C1 segment of cervical spinal cord (tissue), 14 donors: ENCODE results near the gene ZMYND12.
A peak's percentile ranks its signal among the peaks of the same experiment; 100 is the strongest.
"Not testable (repeated sequence)": the region's sequence is repeated elsewhere in the genome, so short reads cannot be mapped to it uniquely, and the experiment has no call there.

Source experiments
- DNase-seq, 14 donors: peaks; one replicate each; lab custom pipeline; 2025; lab: John Stamatoyannopoulos, UW

ZMYND12 gene

DNA sequence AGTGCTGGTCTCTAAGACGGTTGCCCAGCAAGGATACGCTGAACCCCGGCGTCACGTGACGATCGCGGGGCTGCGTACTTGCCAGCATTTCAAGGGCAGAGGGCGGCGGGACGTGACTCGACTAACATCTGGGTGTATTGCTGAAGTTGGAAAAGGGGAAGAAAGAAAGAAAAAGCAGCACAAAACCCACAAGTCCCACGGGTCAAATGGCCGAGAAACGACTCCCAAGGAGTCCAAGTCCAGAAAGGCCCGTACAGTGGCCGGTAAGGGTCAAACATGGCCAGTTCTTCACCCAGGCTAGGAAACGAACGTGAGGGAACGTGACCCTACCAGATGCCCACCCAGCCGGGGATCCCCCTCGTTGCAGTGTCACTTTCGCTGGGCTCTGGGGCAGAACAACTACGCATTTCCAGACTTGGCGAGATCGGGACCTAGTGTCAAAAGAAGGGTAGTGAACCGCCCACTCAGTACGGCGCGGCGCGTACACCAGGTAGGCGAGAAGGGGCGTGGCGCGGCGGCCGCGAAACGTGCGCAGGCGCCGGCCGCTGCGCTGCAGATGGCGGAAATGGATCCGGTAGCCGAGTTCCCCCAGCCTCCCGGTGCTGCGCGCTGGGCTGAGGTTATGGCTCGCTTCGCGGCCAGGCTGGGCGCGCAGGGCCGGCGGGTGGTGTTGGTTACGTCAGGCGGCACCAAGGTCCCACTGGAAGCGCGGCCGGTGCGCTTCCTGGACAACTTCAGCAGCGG, at the start of gene ZMYND12, which contains the start of gene PPCS:
TSS of gene ZMYND12 (minus strand) at position 13 of the 744 bp plus-strand sequence. CDS start 25 bp downstream, outside the sequence.
TSS of gene PPCS (plus strand) at position 534 of the 744 bp plus-strand sequence. CDS start at position 557, 23 bp downstream.
- DNase-seq = peak; percentile 35 to 90 (median 82)

DNA sequence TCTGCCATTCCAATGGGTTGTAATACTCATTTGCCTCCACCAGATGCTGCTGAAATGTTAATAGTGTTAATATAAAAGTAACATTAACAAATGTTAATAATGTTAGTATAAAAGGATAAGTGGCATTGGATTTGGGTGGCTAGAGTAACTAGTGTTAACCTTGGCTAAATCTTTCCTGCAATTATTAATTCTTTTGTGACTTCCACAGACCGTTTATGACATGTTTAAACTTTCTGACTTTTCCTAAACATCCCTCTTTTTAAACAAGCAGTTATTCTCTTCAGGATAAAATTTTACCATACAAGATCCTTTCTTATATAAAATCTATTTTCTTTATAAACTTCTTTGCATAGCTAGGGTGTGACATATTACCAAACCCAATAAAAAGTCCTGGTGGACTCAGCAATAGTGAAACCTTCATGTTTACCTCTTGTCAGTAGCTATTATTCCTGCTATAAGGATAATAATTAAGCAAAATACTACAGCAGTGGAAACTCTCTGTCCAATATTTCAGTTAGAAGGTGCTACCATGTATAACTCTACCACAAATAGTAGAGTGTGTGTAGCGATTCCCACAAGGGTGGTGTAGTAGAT, 48.8 kb upstream of the ZMYND12 start:
- DNase-seq = no peak

DNA sequence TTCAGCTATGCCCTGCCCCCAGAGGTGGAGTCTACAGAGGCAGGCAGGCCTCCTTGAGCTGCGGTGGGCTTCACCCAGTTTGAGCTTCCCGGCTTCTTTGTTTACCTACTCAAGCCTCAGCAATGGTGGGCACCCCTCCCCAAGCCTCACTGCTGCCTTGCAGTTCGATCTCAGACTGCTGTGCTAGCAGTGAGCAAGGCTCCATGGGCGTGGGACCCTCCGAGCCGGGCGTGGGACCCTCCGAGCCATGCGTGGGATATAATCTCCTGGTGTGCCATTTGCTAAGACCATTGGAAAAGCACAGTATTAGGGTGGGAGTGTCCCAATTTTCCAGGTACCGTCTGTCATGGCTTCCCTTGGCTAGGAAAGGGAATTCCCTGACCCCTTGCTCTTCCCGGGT, 46.2 kb upstream of the ZMYND12 start:
- not testable (repeated sequence) for DNase-seq

DNA sequence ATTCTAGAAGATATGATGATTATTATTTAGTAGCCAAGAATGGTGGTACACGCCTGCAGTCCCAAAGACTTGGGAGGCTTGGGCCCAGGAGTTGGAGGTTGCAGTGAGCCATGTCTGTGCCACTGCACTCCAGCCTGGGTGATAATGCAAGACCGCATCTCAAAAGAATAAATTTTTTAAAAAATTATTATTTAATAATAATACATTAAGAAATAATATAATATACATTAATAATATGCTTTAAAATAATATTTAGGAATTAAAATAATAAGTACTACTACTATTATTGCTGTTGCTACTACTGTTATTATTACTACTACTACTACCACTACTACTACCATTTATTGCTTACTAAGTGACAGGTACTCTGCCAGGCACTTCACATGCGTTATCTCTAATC, 34.4 kb upstream of the ZMYND12 start:
- no peak for DNase-seq

DNA sequence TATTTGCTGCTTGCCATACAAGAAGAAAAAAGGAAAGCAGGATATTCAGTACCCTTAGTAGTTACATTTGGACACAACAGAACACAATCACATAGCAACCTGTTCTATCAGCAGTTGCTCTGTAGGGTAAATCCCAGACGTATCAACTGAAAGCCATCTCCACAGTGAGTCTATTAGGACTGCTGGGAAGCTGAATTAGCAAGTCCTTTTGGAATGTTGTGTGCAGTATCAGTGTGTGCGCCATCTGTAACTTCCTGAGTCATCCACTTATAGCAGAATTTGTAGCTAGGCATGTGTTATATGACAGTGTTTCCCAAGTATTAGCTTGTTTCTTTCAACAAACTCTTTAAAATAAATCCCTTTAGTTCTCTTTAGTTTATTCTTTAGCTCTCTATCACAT, 28.6 kb upstream of the ZMYND12 start:
- no peak for DNase-seq

DNA sequence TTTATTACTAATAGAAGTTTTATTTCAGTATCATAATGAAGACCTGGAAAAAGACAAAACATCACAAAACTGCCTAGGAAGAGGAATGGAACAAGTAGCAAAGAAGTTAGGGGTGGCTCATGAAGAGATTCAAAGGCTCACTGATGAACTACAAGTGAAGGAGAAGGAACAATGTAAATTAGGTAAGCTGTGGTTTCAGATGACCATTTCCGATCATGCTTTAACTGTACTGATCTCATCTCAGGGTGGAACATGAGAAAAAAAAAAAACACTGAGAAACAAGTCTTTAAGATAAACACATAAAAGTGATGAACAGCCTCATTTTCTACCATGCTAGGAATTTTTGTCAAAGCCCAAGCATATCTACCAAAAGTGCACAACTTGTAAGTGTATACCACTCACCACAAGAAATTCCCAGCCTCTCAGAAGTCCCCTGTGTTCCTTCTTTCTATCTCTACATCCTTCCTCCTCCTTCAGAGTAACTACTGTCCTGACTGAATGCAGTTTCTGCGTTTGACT, 26.9 kb upstream of the ZMYND12 start:
- no peak for DNase-seq

DNA sequence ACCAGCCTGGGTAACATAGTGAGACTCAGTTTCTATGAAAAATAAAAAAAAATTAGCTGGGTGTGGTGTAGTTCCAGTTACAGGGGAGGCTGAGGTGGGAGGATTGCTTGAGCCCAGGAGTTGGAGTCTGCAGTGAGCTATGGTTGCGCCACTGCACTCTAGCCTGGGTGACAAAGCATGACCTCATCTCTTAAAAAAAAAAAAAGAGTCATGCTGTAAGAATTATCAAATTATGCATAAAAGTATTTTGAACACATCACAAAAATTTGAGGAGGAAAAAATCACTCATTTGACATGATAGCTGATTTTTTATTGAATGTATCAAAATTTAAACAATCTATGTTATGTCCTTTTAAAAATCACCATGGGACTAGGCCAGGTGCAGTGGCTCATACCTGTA, 25.1 kb upstream of the ZMYND12 start:
- no peak for DNase-seq

GRCh38 chr1:42479621-42480020, 23.8 kb upstream of the ZMYND12 start:
- DNase-seq = no peak

GRCh38 chr1:42477775-42478174, 22.0 kb upstream of the ZMYND12 start:
- DNase-seq = no peak

DNA sequence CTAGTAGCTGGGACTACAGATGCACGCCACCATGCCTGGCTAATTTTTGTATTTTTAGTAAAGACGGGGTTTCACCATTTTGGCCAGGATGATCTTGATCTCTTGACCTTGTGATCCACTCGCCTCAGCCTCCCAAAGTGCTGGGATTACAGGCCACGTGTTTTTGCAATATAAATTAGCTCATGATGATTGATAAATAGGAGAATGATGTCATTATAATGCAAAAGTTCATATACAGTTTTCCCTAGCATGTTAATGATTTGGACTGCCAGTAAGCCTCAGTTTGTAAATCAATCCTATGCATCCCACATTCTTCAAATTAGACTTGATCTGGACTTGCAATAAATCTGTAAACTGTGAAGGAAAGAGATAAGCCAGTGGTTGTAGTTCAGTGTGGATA, 21.5 kb upstream of the ZMYND12 start:
- not testable (repeated sequence) for DNase-seq

GRCh38 chr1:42476605-42477004, 20.8 kb upstream of the ZMYND12 start:
- DNase-seq = no peak

GRCh38 chr1:42469727-42470126, 13.9 kb upstream of the ZMYND12 start:
- DNase-seq = no peak

DNA sequence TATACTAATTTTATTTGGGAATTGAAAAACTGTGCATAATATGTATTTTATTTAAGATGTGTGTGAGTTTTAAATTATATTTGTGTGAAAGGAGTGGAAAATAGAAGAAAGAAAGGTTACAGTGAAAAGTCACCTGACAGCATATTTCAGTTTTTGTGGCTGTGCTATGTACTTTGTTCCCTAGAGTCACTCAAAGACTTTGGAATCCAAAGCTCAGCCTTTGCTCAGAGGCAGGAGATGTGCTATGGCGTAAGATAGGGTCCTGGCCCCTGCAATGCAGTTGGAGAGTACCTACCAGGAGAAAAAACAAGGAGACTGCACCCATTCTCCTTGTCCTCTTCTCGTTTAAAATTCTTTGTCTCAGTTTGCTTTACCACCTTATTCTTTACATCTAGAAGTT, 10.2 kb upstream of the ZMYND12 start:
- DNase-seq = no peak

- DNase-seq = no peak
These were observed 8.1 kb upstream of the ZMYND12 start for GRCh38 chr1:42463921-42464320.

DNA sequence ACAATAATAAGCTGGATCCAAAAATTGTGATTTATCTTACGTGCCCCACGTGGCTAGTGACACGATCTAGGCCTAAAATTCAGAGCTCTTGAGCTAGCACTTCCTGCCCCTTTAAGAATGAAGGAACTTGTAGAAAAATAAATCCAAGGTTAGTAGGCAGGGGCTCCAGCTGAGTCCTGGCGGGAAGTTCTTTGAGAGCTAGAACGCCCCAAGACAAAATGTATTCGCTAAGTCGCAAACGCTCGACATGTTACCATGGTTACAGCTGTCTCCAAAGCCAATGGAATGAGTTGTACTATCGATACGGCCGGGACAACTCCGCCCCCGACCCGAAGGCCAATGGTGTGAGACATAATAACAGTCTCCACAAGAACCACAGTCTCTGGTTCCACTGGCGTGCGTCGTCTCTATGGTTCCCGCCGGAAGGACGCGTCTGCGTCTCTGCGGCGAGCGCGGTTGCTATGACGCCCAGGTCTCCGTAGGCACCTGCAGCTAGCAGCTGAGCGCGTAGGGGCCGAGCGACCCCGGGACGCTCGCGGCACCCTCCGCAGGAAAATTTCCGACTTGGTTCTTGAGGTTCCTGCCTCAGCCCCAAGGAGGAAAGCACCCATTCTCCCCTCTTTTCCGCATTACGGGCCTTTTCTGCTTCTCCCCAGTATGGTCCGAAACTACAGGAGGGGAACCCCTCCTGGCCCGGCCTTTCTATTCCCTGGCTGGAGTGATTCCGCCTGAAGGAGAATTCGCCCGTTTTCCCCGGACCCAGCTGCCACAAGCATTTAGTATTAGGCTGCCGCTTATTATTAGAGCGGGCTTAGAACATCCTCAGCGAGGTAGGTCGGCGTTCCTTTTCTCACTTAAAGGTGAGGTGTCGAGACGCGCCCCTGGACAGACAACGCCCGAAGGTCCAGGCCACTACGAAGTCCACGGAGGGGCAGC, 7.3 kb upstream of the ZMYND12 start, which contains the start of gene CCDC30:
TSS of gene CCDC30 (plus strand) at position 459 of the 936 bp plus-strand sequence. CDS start 17,266 bp downstream, outside the sequence.
- DNase-seq = peak; percentile 18 to 99 (median 80)

GRCh38 chr1:42461196-42461595, 5.4 kb upstream of the ZMYND12 start:
- DNase-seq = no peak

DNA sequence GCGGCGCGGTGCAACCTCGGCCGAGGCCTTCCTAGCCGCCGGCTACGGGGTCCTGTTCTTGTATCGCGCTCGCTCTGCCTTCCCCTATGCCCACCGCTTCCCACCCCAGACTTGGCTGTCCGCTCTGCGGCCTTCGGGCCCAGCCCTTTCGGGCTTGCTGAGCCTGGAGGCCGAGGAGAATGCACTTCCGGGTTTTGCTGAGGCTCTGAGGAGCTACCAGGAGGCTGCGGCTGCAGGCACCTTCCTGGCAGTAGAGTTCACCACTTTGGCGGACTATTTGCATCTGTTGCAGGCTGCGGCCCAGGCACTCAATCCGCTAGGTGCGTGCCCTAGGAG, 900 bp upstream of the ZMYND12 start:
- DNase-seq = peak in 9 of 14 donors; percentile 27 to 83 (median 69)

DNA sequence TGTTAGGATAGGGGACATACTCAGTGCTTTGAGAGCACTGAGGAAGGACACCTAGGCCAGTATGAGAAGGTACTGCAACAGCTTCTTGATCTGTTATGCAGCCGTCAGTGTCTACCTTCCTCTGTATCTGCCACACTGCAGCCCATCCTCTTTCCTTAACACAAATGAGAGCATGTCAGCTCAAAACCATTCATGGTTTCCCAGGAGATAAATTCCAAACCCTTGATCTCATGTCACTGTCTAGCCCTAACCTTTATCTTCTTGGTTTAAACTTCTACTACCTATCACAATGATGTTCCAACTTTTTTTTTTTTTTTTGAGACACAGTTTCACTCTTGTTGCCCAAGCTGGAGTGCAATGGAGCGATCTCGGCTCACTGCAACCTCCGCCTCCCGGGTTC, 1.4 kb downstream of the ZMYND12 start:
- no peak for DNase-seq

- no peak for DNase-seq
These were observed 2.4 kb downstream of the ZMYND12 start for GRCh38 chr1:42453386-42453785.

- no peak for DNase-seq
These were observed 5.8 kb downstream of the ZMYND12 start for GRCh38 chr1:42450061-42450460.

DNA sequence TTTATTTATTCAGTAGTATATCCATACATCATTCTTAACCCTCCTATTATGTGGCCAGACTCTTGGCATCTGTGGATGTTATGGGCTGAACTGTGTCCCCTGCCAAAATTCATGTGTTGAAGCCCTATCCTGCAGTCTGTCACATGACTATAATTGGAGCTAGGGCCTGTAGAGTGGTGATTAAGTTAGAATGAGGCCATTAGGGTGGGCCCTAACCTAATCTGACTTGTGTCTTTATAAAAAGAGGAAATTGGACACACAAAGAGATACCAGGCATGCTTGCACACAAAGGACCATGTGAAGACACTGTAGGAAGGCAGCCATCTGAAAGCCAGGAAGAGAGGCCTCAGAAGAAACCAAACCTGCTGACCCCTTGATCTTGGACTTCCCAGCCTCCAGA, 6.6 kb downstream of the ZMYND12 start:
- DNase-seq = no peak

- no peak for DNase-seq
These were observed 13.2 kb downstream of the ZMYND12 start for GRCh38 chr1:42442662-42443061.
